ENCODE results near the gene RUNX3.

RUNX3 gene

GRCh38 chr1:24945354-24946326, 15.6 kb upstream of the RUNX3 start:
- DNase-seq: no peak

- DNase-seq: no peak
Measured at GRCh38 chr1:24944318-24944717, 14.2 kb upstream of the RUNX3 start.

- no peak for DNase-seq
Measured at GRCh38 chr1:24942789-24943188, 12.7 kb upstream of the RUNX3 start.

GRCh38 chr1:24941564-24941963, 11.5 kb upstream of the RUNX3 start:
- DNase-seq: no peak

GRCh38 chr1:24940231-24940630, 10.2 kb upstream of the RUNX3 start:
- no peak for DNase-seq

GRCh38 chr1:24939675-24940193, 9.7 kb upstream of the RUNX3 start:
- no peak for DNase-seq

- no peak for DNase-seq
Measured at GRCh38 chr1:24939040-24939674, 9.1 kb upstream of the RUNX3 start.

- no peak for DNase-seq
Measured at GRCh38 chr1:24938276-24938675, 8.2 kb upstream of the RUNX3 start.

GRCh38 chr1:24936684-24937083, 6.6 kb upstream of the RUNX3 start:
- no peak for DNase-seq

- DNase-seq: no peak
Measured at GRCh38 chr1:24935615-24936484, 5.8 kb upstream of the RUNX3 start.

GRCh38 chr1:24935196-24935526, 5.1 kb upstream of the RUNX3 start:
- no peak for DNase-seq

GRCh38 chr1:24934310-24935195, 4.5 kb upstream of the RUNX3 start:
- DNase-seq: no peak

- no peak for DNase-seq
Measured at GRCh38 chr1:24933468-24933867, 3.4 kb upstream of the RUNX3 start.

GRCh38 chr1:24932725-24933294, 2.7 kb upstream of the RUNX3 start:
- DNase-seq: no peak

- no peak for DNase-seq
Measured at GRCh38 chr1:24932284-24932683, 2.2 kb upstream of the RUNX3 start.

GRCh38 chr1:24931468-24932231, 1.6 kb upstream of the RUNX3 start:
- DNase-seq: no peak

- DNase-seq: no peak
Measured at GRCh38 chr1:24931146-24931467, 1.0 kb upstream of the RUNX3 start.

- no peak for DNase-seq
Measured at GRCh38 chr1:24929398-24930259, 447 bp downstream of the RUNX3 start.

- DNase-seq: no peak
Measured at GRCh38 chr1:24928689-24929397, 1.2 kb downstream of the RUNX3 start.
